ENCODE data around the gene VPS52.

Gene VPS52

GRCh38 chr6:33211136-33211535 lies 60.5 kb downstream of the VPS52 start:
- no peak for DNase-seq (ENCODE audit: low read depth)

DNA sequence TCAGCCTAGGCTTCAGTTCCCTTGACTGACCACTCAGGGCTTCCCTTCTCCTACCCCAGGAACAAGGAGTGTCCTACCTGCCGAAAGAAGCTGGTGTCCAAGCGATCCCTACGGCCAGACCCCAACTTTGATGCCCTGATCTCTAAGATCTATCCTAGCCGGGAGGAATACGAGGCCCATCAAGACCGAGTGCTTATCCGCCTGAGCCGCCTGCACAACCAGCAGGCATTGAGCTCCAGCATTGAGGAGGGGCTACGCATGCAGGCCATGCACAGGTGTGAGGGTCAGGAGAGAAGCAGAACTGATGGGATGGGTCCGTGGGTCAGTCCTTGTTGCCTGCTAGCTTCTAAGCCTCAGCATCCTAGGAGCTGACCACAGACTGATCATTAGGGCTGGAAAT lies 61.8 kb downstream of the VPS52 start:
- no peak for DNase-seq (ENCODE audit: low read depth)

DNA sequence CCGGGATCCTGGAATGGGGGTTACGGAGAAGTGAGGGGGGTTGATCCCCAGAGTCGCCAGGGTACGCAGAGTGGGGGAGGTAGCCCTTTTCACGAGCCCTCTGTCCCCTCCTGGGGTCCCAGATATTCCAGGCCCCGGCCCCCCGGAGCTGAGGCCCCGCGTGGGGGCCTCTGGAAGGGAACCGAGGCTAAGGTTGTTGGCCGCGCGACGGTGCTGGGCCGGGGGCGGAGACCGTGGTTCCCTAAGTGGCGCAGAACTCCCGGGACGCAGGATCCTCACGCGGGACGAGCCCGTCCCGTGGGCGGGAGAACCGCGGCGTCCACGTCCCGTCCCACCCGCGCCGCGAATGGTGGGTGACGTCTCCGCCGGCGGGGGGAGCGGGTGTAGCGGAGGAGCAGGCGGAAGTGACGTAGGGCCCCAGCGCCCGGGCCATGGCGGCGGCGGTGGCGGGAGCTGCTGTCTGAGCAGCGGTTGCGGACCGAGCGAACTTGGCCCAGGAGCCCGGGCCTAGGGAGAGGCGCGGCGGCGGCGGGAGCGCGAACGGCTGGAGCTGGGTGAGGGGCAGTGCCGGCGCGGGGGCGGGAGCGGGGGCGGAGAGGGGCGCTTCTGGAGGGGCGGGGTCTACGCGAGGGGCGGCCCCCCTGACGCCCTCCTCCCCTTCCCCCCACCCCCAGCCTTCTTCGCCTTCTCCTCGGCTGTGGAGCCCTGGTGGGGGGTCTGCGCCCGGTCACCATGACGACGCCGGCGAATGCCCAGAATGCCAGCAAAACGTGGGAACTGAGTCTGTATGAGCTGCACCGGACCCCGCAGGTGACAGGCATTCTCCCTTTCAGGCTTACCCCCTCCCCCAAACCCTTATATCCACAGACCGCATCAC lies 63.3 kb downstream of the VPS52 start, which contains the start of gene RING1:
TSS of gene RING1 (plus strand) at position 410 of the 877 bp plus-strand sequence. CDS start at position 733, 323 bp downstream.
- DNase-seq (ENCODE audit: low read depth), result no peak

- DNase-seq (ENCODE audit: low read depth), result no peak
Observed at GRCh38 chr6:33207552-33208090, 64.1 kb downstream of the VPS52 start.

DNA sequence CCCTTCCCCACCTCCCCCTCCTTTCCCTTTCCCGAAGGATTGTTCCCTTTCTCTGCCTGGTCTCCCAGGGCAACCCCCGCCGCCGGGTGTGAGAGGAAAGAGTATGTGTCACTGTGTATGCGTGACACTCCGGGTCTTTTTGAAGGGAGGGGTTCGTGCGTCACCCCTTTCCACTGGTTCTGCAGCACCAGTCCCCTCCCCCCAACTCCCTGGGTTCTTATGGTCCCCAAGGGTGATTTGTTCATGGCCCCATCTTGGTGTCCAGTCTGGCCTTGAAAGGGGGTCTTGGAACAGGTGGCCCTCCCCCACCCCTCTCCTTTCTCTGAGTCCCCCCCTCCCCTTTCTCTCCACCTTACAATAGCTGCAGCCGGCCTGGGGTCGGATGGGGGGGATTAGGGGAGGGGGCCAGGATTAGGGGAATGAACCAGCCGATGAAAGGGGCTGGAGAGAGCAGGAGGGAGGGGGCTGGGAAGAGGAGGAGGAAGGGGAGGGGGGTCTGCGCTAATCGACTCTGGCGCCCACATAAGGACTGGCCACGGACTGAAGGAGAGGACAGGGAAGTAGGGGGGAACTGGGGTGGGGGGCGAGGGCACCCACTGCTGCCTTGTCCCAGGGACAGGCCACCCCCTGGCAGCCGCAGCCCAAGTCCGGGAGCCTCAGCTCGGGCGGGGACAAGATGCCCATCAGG lies 64.7 kb downstream of the VPS52 start:
- no peak for DNase-seq (ENCODE audit: low read depth)

GRCh38 chr6:33206027-33206863 lies 65.4 kb downstream of the VPS52 start:
- DNase-seq (ENCODE audit: low read depth), result no peak

GRCh38 chr6:33205191-33206026 lies 66.3 kb downstream of the VPS52 start:
- peak; percentile 47 for DNase-seq (ENCODE audit: low read depth)

- DNase-seq (ENCODE audit: low read depth), result no peak
Observed at GRCh38 chr6:33204415-33205190, 67.1 kb downstream of the VPS52 start, which contains the start of gene HSD17B8. HSD17B8 (plus strand) TSS chr6:33204655; CDS start chr6:33204669, 14 bp downstream.

GRCh38 chr6:33204165-33204414 lies 67.6 kb downstream of the VPS52 start:
- no peak for DNase-seq (ENCODE audit: low read depth)

DNA sequence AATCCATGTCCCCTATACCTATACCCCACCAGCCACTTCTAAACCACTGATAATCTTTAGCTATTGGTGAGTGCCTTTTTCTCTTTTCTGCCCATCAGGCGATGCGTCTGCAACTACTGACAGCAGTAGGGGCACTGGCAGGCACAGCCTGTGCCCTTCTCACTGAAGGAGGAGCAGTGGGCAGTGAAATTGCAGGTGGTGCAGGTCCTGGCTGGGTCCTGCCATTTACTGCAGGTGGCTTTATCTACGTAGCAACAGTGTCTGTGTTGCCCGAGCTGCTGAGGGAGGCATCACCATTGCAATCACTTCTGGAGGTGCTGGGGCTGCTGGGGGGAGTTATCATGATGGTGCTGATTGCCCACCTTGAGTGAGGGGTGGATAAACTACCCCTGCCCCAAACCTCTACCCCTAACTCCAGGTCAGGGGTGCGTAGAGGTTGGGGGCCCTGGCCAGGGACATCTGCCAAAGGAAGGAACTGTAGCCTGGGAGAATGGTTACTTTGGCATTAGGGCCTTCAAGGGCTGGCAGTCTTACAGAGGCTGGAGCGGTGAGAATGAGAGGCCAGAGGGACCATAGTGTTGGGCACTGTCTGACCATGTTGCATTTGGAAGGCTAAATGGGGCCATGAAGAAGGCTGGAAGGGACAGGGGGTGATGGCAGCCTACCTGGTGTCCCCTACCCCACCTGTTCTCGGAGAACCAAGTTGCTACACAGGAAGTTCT lies 68.1 kb downstream of the VPS52 start:
- DNase-seq (ENCODE audit: low read depth), result no peak

DNA sequence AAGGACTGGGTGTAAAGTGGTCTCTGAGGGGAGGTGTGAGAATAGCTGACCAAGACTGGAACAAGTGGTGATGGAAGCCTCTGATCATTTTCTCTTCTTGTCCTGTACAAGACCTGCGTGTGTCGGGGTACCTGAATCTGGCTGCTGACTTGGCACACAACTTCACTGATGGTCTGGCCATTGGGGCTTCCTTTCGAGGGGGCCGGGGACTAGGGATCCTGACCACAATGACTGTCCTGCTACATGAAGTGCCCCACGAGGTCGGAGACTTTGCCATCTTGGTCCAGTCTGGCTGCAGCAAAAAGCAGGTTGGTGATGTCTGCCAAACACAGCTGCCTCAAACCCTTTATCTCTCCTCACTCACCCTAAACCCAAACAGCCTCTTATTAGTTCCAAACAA lies 68.9 kb downstream of the VPS52 start:
- no peak for DNase-seq (ENCODE audit: low read depth)

- DNase-seq (ENCODE audit: low read depth), result no peak
Observed at GRCh38 chr6:33201935-33202334, 69.7 kb downstream of the VPS52 start.

DNA sequence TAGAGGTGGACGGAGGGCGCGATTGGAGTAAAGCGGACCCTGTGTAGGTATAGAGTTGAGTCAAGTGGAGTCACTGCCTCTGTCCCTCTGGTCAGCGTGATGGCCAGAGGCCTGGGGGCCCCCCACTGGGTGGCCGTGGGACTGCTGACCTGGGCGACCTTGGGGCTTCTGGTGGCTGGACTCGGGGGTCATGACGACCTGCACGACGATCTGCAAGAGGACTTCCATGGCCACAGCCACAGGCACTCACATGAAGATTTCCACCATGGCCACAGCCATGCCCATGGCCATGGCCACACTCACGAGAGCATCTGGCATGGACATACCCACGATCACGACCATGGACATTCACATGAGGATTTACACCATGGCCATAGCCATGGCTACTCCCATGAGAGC lies 70.5 kb downstream of the VPS52 start:
- no peak for DNase-seq (ENCODE audit: low read depth)

All from HS-5 (cell line).